GM12874 (cell line): ENCODE data around the gene KLHDC8A.

Source experiments
- TF ChIP-seq, protein P1 (sequence below): IDR thresholded peaks from 2 replicates; pipeline ENCODE4 v1.5.1; 2011; ENCODE audit warnings: low read depth, mild to moderate bottlenecking, control low read depth, low read length, moderate library complexity; ENCODE audit not compliant: insufficient read depth

The KLHDC8A gene

DNA sequence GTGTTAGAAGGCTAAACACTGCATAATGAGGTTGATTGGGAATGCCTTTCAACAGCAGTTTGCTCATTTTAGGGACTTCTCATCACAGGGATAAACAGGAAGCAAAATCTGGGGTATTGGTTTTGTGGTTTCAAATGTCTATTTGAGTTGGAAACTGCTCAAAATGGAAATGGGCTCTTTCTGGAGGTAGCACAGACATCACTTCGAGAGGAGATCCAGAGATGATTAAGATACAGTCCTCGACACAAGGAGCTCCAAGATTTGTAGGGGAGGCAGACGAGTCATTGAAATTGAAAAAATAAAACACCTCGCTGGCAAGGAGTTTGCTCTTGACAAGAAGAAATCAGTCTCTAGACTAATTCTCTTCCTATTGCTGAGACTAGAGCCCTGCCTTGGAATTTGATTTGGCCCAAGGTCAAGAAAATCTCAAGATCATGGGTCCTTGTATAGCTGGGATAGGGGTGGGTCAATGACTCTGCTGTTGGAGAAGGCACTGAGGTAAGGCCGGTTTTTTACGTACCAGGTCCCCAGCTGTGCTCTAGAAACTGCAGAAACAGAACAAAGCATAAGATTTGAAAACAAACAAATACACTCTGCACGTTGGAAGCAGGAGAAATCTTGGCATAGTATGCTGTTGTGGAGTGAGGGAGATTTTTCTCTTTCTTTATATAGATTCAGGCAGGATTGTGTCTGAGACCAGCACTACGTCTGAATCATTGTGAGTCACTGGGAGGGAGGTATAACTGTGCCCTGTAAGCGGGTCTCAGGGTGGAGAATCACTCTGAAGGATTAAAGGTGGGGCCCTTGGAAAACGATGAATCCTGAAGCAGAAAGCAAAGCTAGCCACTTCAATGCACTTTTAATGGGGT lies 17.7 kb upstream of the KLHDC8A start:
- TF ChIP-seq, protein P1, sequence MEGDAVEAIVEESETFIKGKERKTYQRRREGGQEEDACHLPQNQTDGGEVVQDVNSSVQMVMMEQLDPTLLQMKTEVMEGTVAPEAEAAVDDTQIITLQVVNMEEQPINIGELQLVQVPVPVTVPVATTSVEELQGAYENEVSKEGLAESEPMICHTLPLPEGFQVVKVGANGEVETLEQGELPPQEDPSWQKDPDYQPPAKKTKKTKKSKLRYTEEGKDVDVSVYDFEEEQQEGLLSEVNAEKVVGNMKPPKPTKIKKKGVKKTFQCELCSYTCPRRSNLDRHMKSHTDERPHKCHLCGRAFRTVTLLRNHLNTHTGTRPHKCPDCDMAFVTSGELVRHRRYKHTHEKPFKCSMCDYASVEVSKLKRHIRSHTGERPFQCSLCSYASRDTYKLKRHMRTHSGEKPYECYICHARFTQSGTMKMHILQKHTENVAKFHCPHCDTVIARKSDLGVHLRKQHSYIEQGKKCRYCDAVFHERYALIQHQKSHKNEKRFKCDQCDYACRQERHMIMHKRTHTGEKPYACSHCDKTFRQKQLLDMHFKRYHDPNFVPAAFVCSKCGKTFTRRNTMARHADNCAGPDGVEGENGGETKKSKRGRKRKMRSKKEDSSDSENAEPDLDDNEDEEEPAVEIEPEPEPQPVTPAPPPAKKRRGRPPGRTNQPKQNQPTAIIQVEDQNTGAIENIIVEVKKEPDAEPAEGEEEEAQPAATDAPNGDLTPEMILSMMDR = no peak

DNA sequence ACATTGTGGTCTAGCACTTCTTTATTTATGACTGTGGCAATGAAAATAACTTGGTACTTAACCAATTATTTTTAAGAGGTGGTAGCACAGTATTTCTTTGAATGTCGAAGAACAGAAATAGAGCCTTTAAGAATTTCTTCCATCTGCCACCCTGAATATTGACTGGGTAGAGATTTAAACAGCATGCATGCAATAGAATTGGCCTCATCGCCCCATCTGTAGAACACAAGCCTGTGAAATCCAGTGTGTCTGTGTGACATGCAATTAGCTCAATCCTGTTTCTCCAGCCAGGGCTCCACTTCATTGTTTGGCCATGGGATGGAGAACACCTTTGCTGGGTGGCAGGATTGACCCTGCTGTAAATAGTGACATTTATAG lies 17.1 kb upstream of the KLHDC8A start:
- TF ChIP-seq, protein P1 = no peak

DNA sequence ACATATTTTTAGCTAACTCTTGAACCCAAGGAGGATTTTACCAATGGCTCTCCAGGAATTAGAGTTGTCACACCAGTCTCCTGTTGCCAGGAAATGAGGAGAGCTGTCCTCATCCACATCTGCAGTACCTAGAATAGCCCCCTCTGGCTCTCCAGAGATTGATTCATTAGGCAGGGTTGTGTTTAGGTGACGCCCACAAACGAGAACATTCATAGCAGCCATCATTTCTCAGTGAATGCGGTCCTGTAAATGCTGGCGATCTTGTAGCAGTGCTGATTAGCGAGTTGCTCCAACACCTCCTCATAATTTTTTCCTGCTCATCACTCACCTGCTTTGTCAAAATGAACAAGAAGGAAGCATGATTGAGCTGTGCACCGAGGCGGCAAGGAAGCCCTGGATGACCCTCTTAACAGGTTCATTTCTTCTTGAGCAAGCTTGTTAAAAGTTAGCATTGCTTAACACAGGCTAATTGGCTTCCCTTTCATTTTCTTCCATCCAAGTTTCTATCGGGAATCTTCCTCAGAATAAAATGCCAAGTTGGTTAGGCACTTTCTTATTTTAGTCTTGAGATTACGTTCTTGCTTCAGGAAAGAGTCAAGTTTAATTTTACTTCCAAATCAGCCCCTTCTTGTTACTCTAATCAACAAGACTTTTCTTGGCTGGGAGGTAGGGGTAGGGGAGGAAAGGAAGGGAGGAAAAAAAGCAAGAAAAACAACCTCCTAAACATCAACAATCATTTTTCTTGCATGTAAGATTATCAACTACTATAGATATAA lies 16.5 kb upstream of the KLHDC8A start:
- TF ChIP-seq, protein P1 = no peak

DNA sequence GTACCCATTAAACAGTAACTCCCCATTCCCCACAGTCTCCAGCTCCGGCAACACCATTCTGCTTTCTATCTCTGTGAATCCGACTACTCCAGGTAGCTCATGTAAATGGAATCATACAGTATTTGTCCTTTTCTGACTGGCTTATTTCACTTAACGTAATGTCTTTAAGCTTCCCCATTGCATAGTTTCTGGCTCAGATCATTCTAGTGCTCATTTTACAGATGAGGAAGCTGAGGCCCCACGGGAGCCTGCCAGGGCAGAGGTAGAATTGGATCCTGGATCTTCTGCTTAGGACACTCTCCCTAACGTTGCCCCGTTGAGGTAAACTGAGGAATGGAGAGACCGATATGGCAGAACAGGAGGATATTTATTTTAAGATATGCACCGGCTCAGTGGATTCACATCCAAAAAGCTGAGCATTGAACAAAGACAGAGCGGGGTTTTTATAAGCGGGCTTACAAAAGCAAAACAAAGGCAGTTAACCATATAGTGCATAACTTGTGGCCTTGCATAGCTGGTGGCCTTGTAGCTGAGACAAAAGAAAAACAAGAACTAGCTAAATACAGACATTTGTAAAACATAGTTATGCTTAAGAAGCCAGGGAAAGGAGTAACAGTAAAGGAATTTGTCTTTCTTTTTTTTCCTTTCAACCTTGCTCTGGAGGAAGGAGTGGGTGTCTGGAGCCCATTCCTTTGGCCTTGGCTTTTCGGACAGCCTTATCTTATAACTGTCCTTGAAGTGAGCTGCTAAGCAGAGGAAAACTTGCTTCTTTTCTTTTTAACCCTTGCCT lies 15.3 kb upstream of the KLHDC8A start:
- TF ChIP-seq, protein P1 = no peak

DNA sequence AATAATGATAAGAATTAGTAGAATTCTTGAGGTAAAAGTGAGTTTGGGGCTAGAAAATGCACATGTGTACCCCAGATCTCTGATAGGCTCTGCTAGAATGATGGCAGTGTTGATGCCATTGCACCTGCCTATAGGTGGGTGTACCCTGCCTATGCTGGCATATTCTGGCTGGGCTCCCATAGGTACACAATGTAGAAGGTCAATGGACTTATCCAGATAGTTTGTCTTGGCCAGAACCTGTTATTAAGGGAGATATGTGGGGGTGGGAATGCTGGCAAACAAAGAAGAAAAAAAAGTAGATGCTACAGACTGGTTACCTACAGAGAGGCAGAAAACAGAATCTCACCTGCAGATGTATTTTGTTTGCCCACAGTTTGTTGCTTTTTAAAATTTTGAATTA lies 14.1 kb upstream of the KLHDC8A start:
- TF ChIP-seq, protein P1 = no peak

DNA sequence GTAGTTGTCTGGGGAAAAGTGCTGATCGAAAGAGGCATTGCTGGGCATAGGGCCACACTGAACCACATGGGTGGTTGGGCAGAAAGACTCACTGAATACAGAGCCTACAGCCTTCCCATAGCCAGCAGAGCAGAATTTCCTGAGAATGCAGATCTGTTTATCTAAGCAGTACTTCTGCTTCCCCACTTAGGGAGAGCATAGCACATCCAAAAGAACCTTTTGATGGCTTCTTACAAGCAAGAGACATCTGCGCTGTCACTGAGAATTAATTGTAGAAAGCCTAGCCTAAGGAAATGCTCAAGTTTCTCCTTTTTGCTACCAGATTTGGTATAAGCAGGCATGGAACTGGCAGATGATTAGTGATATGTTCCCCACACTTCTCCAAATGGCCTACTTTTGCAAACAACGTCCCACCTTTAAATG lies 13.0 kb upstream of the KLHDC8A start:
- TF ChIP-seq, protein P1 = no peak

DNA sequence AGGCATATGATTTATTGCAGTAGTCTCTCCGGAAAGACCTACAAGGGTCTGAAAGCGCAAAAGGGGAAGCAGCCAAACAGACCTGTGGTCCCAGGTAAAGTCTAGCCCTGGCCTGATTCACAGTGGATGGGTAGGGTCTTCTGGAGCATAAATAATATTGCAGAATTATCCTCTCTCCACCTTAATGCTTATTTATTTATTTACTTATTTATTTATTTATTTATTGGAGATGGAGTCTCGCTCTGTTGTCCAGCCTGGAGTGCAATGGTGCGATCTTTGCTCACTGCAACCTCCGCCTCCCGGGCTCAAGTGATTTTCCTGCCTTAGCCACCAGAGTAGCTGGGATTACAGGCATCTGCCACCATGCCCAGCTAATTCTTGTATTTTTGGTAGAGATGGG lies 11.8 kb upstream of the KLHDC8A start:
- TF ChIP-seq, protein P1 = no peak
